Measurements from ENCODE around the gene LRRC39.
A peak's percentile ranks its signal among the peaks of the same experiment; 100 is the strongest.

Gene LRRC39

DNA sequence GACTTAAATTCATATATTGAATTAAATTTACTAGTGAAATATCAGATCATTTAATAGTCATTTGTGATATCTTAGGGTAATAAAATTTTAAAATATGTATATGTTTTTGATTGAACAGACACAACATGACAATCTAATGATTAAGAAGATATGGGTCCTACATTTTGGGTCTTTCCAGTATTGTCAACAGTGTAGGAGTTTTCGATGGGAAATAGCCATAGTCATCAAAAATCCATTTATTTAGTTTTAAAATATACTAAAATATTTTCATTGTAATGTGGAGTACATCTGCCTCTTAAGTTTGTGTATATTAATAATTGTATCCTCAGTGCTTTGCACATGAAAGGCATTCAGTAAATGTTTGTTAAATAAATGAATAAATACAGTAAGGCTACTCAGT lies 31.1 kb downstream of the LRRC39 start:
- DNase-seq = no peak

DNA sequence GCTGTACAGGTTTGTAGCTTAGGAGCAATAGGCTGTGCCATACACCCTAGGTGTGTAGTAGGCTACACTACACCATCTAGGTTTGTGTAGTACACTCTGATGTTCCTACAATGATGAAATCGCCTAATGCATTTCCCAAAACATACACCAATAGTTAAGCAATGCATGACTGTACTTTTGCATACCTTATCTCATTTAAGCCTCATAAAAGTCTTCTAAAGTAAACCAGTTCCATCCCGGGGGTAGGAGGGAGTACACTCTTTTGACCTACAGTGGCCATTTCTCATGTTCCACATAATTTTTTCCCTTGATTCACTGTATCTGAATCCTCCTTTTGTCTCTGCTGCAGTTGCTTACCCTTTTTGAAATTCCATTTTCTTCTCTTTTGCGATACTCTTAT lies 32.9 kb downstream of the LRRC39 start:
- DNase-seq = no peak

- DNase-seq = no peak
These were observed 35.7 kb downstream of the LRRC39 start for GRCh38 chr1:100142343-100142742.

- no peak for DNase-seq
These were observed 36.9 kb downstream of the LRRC39 start for GRCh38 chr1:100141192-100141591.

DNA sequence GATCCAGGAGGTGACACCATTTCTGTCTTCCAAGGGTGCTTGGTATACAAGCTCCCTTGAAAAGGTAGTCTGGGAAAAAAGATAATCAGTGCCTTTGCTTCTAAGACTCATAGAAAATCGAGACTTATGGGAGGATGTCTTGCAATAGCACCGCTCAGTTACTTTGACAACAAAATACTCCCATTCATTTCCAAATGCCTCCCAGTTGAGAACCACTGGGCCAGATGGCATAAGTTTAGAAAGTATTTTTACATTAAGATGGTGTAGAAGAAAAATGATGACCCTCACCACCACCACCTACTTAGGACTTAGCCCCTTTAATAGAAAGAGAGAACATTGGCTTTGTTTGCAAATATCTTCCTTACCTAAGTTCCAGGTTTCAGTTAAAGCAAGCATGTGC lies 40.5 kb downstream of the LRRC39 start:
- DNase-seq = no peak

GRCh38 chr1:100134872-100135271 lies 43.2 kb downstream of the LRRC39 start:
- peak; percentile 1 for DNase-seq

- peak; percentile 96 for DNase-seq
These were observed 45.2 kb downstream of the LRRC39 start, which contains the start of the genes SASS6 and TRMT13 for GRCh38 chr1:100132566-100133477. TSS of gene SASS6 (minus strand) at chr1:100132930. CDS start at chr1:100132814, 116 bp downstream. TSS of gene TRMT13 (plus strand) at chr1:100133163. CDS start at chr1:100133169, 6 bp downstream.

GRCh38 chr1:100131623-100132022 lies 46.4 kb downstream of the LRRC39 start:
- DNase-seq = no peak

DNA sequence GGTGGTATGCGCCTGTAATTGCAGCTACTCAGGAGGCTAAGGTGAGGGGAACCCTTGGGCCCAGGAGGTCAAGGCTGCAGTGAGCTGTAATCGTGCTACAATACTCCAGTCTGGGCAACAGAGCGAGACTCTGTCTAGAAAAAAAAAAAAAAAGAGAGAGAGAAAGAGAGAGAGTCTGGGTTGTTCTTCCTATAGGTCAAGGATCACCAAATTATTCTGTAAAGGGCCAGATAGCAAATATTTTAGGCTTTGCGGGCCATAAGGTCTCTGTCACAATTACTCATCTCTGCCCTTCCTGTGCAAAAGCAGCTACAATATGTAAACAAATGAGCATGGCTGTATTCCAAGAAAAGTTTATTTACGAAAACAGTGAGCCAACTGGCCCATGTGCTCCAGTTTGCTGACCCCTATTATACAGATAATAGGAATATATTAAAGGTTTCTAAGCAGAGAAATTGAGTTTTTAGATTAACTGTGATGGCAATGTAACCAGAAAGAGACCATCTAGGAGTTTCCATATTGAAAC lies 47.4 kb downstream of the LRRC39 start:
- no peak for DNase-seq

- no peak for DNase-seq
These were observed 50.8 kb downstream of the LRRC39 start for GRCh38 chr1:100127226-100127625.

GRCh38 chr1:100122177-100122576 lies 55.9 kb downstream of the LRRC39 start:
- DNase-seq = no peak

DNA sequence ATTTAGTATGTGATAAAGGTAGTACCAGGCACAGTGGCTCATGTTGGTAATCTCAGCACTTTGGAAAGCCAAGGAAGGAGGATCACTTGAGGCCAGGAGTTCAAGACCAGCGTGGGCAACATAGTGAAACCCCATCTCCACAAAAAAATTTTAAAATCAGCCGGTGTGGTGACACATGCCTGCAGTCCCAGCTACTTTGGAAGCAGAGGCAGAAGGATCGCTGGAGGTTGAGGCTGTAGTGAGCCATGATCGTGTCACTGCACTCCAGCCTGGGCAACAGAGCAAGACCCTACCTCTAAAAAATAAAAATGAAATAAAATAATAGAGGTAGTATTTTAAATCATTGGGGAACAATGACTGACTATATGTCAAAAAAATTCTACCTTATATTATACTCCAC lies 62.5 kb downstream of the LRRC39 start:
- no peak for DNase-seq

GRCh38 chr1:100109554-100110066 lies 68.4 kb downstream of the LRRC39 start:
- DNase-seq = no peak

- no peak for DNase-seq
These were observed 70.4 kb downstream of the LRRC39 start for GRCh38 chr1:100107696-100108095.

DNA sequence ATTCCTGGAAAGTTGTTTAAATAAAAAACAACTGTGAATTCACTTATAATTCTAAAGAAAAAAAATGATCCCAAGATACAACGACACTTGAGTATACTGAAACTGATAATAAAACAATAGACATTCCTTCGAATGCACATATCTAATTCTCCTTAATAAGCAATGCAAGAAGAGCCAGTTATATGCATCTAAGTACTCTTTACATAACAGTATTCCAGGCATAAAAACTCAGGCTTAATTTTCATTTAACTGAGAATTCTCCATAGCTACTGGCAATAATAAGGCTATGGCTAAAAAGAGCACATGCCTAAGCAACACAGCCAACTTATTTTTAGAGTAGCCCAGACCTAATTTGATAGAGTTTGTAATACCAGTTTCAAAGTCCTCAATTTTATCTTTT lies 76.5 kb downstream of the LRRC39 start:
- no peak for DNase-seq

- no peak for DNase-seq
These were observed 77.9 kb downstream of the LRRC39 start for GRCh38 chr1:100100202-100100601.

Measured in CD4-positive, alpha-beta T cell treated with Interleukin-21 for 1 hour (primary cell).